Measurements from ENCODE around the gene LRIG2. TPM values are rescaled to one million over a fixed set of nuclear protein-coding genes. Genes with fewer than 3 reads are reported as not detected.
A peak's percentile ranks its signal among the peaks of the same experiment; 100 is the strongest.

The LRIG2 gene
- total and polyA plus RNA-seq, 2 of the 13 experiments (the other 11 are each of a cell fraction or from before 2014, with no cell fraction given) = 8.1 to 12.2 TPM

DNA sequence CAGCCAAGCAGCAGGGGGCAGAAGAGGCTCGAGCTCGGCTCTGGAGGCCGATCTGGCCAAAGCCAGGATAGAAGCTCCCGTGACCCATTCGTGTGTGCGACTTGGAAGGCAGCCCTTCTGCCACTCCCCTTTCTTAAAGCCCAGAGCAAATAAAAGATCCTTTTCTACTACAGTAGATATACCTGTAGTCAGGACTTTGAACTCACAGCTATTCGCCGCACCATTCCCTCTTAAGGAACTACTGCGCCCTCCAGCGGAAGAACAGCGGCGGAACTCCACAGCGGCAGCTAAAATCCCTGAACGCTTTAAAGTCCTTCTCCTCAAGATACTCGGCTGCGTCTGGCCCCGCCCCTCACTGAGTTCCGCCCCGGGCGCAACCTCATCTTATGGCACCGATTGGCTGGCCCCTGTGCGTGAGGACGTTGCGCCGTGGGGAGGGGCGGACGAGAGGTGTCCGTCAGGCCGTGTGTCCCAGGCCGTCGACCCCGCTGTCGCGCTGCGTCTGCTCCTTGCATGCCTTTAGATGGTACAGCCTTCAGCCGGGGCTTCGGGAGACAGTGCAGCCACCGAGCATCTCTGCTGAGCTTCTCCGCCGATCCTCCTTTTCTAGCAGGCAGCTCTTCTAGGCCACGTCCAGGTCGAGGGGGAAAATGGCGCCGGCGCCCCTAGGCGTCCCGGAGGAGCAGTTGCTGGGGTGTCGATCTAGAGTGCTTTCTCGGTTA lies at the start of gene LRIG2 (continued):
- TF ChIP-seq REST (IDR thresholded peaks at IDR 0.05; ENCODE audit: borderline replicate concordance in 1 of 2, low read depth in 1 of 2, low read length in 2 of 2) (peak in 1 of 2 experiments; percentile 7; a peak in 1 of 4 replicates), SRF (IDR thresholded peaks at IDR 0.05; ENCODE audit: low read depth, low read length) (no peak), ZBTB25 (CRISPR knock-in tag; IDR thresholded peaks at IDR 0.05) (no peak), SKI (IDR thresholded peaks at IDR 0.05; ENCODE audit: partially characterized antibody) (peak; percentile 25), ZNF879 (CRISPR knock-in tag; IDR thresholded peaks at IDR 0.05) (0 out of 2 replicates have a peak, but pooled peaks have one; percentile 75), FOSL2 (CRISPR knock-in tag; IDR thresholded peaks at IDR 0.05) (no peak), KLF9 (CRISPR knock-in tag; IDR thresholded peaks at IDR 0.05; ENCODE audit: low read depth) (no peak), ZNF792 (CRISPR knock-in tag; IDR thresholded peaks at IDR 0.05) (no peak)
- TF ChIP-seq, protein P1, sequence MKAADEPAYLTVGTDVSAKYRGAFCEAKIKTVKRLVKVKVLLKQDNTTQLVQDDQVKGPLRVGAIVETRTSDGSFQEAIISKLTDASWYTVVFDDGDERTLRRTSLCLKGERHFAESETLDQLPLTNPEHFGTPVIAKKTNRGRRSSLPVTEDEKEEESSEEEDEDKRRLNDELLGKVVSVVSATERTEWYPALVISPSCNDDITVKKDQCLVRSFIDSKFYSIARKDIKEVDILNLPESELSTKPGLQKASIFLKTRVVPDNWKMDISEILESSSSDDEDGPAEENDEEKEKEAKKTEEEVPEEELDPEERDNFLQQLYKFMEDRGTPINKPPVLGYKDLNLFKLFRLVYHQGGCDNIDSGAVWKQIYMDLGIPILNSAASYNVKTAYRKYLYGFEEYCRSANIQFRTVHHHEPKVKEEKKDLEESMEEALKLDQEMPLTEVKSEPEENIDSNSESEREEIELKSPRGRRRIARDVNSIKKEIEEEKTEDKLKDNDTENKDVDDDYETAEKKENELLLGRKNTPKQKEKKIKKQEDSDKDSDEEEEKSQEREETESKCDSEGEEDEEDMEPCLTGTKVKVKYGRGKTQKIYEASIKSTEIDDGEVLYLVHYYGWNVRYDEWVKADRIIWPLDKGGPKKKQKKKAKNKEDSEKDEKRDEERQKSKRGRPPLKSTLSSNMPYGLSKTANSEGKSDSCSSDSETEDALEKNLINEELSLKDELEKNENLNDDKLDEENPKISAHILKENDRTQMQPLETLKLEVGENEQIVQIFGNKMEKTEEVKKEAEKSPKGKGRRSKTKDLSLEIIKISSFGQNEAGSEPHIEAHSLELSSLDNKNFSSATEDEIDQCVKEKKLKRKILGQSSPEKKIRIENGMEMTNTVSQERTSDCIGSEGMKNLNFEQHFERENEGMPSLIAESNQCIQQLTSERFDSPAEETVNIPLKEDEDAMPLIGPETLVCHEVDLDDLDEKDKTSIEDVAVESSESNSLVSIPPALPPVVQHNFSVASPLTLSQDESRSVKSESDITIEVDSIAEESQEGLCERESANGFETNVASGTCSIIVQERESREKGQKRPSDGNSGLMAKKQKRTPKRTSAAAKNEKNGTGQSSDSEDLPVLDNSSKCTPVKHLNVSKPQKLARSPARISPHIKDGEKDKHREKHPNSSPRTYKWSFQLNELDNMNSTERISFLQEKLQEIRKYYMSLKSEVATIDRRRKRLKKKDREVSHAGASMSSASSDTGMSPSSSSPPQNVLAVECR (CRISPR knock-in tag; IDR thresholded peaks at IDR 0.05; ENCODE audit: borderline replicate concordance) = peak; percentile 86
- TF ChIP-seq, protein P2, sequence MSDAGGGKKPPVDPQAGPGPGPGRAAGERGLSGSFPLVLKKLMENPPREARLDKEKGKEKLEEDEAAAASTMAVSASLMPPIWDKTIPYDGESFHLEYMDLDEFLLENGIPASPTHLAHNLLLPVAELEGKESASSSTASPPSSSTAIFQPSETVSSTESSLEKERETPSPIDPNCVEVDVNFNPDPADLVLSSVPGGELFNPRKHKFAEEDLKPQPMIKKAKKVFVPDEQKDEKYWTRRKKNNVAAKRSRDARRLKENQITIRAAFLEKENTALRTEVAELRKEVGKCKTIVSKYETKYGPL (CRISPR knock-in tag; IDR thresholded peaks at IDR 0.05) = no peak
- TF ChIP-seq, protein P3, sequence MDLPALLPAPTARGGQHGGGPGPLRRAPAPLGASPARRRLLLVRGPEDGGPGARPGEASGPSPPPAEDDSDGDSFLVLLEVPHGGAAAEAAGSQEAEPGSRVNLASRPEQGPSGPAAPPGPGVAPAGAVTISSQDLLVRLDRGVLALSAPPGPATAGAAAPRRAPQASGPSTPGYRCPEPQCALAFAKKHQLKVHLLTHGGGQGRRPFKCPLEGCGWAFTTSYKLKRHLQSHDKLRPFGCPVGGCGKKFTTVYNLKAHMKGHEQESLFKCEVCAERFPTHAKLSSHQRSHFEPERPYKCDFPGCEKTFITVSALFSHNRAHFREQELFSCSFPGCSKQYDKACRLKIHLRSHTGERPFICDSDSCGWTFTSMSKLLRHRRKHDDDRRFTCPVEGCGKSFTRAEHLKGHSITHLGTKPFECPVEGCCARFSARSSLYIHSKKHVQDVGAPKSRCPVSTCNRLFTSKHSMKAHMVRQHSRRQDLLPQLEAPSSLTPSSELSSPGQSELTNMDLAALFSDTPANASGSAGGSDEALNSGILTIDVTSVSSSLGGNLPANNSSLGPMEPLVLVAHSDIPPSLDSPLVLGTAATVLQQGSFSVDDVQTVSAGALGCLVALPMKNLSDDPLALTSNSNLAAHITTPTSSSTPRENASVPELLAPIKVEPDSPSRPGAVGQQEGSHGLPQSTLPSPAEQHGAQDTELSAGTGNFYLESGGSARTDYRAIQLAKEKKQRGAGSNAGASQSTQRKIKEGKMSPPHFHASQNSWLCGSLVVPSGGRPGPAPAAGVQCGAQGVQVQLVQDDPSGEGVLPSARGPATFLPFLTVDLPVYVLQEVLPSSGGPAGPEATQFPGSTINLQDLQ (CRISPR knock-in tag; IDR thresholded peaks at IDR 0.05) = no peak

All from HepG2 (cell line).